AG08396 (cell line): ENCODE results near the gene USPL1.

Source experiments
- DNase-seq: peaks from one replicate; pipeline ENCODE4 v3.0.0; 2012; ENCODE audit warnings: low spot score, mixed read lengths

Gene USPL1

GRCh38 chr13:30696278-30697176 lies 78.8 kb downstream of the USPL1 start:
- DNase-seq = no peak

- no peak for DNase-seq
Measured at GRCh38 chr13:30697177-30697953, 79.6 kb downstream of the USPL1 start.

GRCh38 chr13:30697996-30698401 lies 80.3 kb downstream of the USPL1 start:
- no peak for DNase-seq

- DNase-seq = no peak
Measured at GRCh38 chr13:30698488-30699005, 80.8 kb downstream of the USPL1 start.

- DNase-seq = no peak
Measured at GRCh38 chr13:30700364-30700763, 82.6 kb downstream of the USPL1 start.

GRCh38 chr13:30702006-30702405 lies 84.3 kb downstream of the USPL1 start:
- no peak for DNase-seq

GRCh38 chr13:30704596-30704995 lies 86.9 kb downstream of the USPL1 start:
- no peak for DNase-seq

- no peak for DNase-seq
Measured at GRCh38 chr13:30705680-30706079, 88.0 kb downstream of the USPL1 start.

- no peak for DNase-seq
Measured at GRCh38 chr13:30708541-30708940, 90.8 kb downstream of the USPL1 start.
